Measurements from ENCODE around the gene KCNK4. TPM values are rescaled to one million over a fixed set of nuclear protein-coding genes. Genes with fewer than 3 reads are reported as not detected.

The KCNK4 gene
- total and polyA plus RNA-seq, 2 of the 13 experiments (the other 11 are each of a cell fraction or from before 2014, with no cell fraction given) = not detected

GRCh38 chr11:64305691-64306562 is 14.8 kb downstream of the KCNK4 start (continued):
- TF ChIP-seq ZNF44 (CRISPR knock-in tag; IDR thresholded peaks at IDR 0.05) (0 out of 2 replicates have a peak, but pooled peaks have one; percentile 4), PITX1 (CRISPR knock-in tag; IDR thresholded peaks at IDR 0.05) (peak; percentile 47; the same call in 1 of the 2 replicates), WIZ (CRISPR knock-in tag; IDR thresholded peaks at IDR 0.05) (no peak), DRAP1 (CRISPR knock-in tag; IDR thresholded peaks at IDR 0.05) (peak; percentile 53; the same call in 1 of the 2 replicates), MEIS2 (CRISPR knock-in tag; IDR thresholded peaks at IDR 0.05) (no peak), DMTF1 (CRISPR knock-in tag; IDR thresholded peaks at IDR 0.05) (no peak), RFX3 (CRISPR knock-in tag; IDR thresholded peaks at IDR 0.05) (no peak), ASH2L (IDR thresholded peaks at IDR 0.05; ENCODE audit: insufficient read length, low read depth, low read length) (peak; percentile 29), AGO2 (optimal IDR thresholded peaks at IDR 0.05; ENCODE audit: low read depth, low read length) (peak; percentile 86), CBX2 (IDR thresholded peaks at IDR 0.05; ENCODE audit: low read depth, low read length) (no peak), CBX2 (CRISPR knock-in tag; IDR thresholded peaks at IDR 0.05; ENCODE audit: low read depth) (0 out of 2 replicates have a peak, but pooled peaks have one; percentile 52), RBM22 (optimal IDR thresholded peaks at IDR 0.05; ENCODE audit: low read length) (no peak), ATRX (CRISPR knock-in tag; IDR thresholded peaks at IDR 0.05; ENCODE audit: borderline replicate concordance) (no peak), ZNF619 (CRISPR knock-in tag; IDR thresholded peaks at IDR 0.05) (0 out of 2 replicates have a peak, but pooled peaks have one; percentile 51), ARID2 (CRISPR knock-in tag; IDR thresholded peaks at IDR 0.05; ENCODE audit: borderline replicate concordance) (no peak), ZNF17 (CRISPR knock-in tag; IDR thresholded peaks at IDR 0.05) (no peak), SIX1 (CRISPR knock-in tag; IDR thresholded peaks at IDR 0.05; ENCODE audit: borderline replicate concordance) (no peak), IRF1 (CRISPR knock-in tag; IDR thresholded peaks at IDR 0.05; ENCODE audit: low read depth) (no peak), MAX (IDR thresholded peaks at IDR 0.05) (peak; percentile 76), ZNF562 (CRISPR knock-in tag; IDR thresholded peaks at IDR 0.05; ENCODE audit: borderline replicate concordance) (no peak), ZNF710 (CRISPR knock-in tag; IDR thresholded peaks at IDR 0.05; ENCODE audit: borderline replicate concordance) (peak; percentile 77; the same call in 1 of the 2 replicates), MXD4 (CRISPR knock-in tag; IDR thresholded peaks at IDR 0.05) (peak; percentile 90), ZNF496 (CRISPR knock-in tag; IDR thresholded peaks at IDR 0.05; ENCODE audit: insufficient replicate concordance) (no peak), MYC (CRISPR knock-in tag; IDR thresholded peaks at IDR 0.05; ENCODE audit: borderline replicate concordance) (peak; percentile 80; the same call in 1 of the 2 replicates)

Measured in HepG2 (cell line).